Measurements from ENCODE around the gene FNTB. TPM values are rescaled to one million over a fixed set of nuclear protein-coding genes. Genes with fewer than 3 reads are reported as not detected.

Gene FNTB
- total and polyA plus RNA-seq, 2 experiments from 2014 or later, result 8.6 to 12.5 TPM

GRCh38 chr14:65045709-65046108, 59.0 kb downstream of the FNTB start:
- Histone ChIP-seq H2AFZ (no peak overlapping the region), H3K4me2 (no peak overlapping the region), H3K27me3 (ENCODE audit: insufficient read depth) (no peaks in the 10 kb centered on the region), H3K79me2 (replicated peaks; ENCODE audit: insufficient read depth) (no peaks in the 10 kb centered on the region), H3K27ac (ENCODE audit: low read depth) (no peak overlapping the region), H3F3A (replicated peaks; ENCODE audit: low read depth) (no peaks in the 10 kb centered on the region), H3K9me2 (ENCODE audit: insufficient read depth) (no peaks in the 10 kb centered on the region), H4K20me1 (replicated peaks; ENCODE audit: insufficient read depth) (0 out of 2 replicates have a peak, but pooled peaks cover 9% of the 10 kb centered on the region), H3K36me3 (ENCODE audit: insufficient read depth) (no peaks in the 10 kb centered on the region), H3K4me3 (no peak overlapping the region), H3K4me1 (ENCODE audit: insufficient read depth) (peaks cover 8% of the 10 kb centered on the region; the same call in 1 of the 2 replicates)
- DNase-seq (ENCODE audit: low spot score) (no peak), ATAC-seq (no peak)
- no peaks in the 10 kb centered on the region for H3K9me3 Mint-ChIP-seq
- TF ChIP-seq JUNB (IDR thresholded peaks at IDR 0.05; ENCODE audit: unreplicated experiment) (no peak), NANOG (IDR thresholded peaks at IDR 0.05; ENCODE audit: borderline replicate concordance) (no peak), POLR2AphosphoS5 (IDR thresholded peaks at IDR 0.05; ENCODE audit: low read depth) (no peak), CTCF (conservative IDR thresholded peaks at IDR 0.05; ENCODE audit: low read depth in 2 of 2) (no peak), STAT1 (IDR thresholded peaks at IDR 0.05; ENCODE audit: unreplicated experiment) (no peak), REST (IDR thresholded peaks at IDR 0.05; ENCODE audit: unreplicated experiment) (no peak), ZNF114 (CRISPR knock-in tag; IDR thresholded peaks at IDR 0.05) (no peak), EZH2 (IDR thresholded peaks at IDR 0.05; ENCODE audit: low read depth, unreplicated experiment) (no peak), ETS1 (IDR thresholded peaks at IDR 0.05) (no peak), ZNF462 (CRISPR knock-in tag; IDR thresholded peaks at IDR 0.05) (no peak), EZH2phosphoT487 (IDR thresholded peaks at IDR 0.05; ENCODE audit: unreplicated experiment) (no peak)
- peaks cover 17% of the 10 kb centered on the region; the same call in 2 of the 3 replicates for H3K36me3 Mint-ChIP-seq (ENCODE audit: low read depth)
- no peak overlapping the region for H3K27ac Mint-ChIP-seq
- H3K27me3 Mint-ChIP-seq (ENCODE audit: insufficient read depth, low read depth, poor library complexity), result peaks cover 1% of the 10 kb centered on the region
- H3K4me3 Mint-ChIP-seq, result no peak overlapping the region
- H3K4me1 Mint-ChIP-seq, result peaks cover 6% of the 10 kb centered on the region; the same call in 2 of the 3 replicates

Data from GM23338 (cell line).